Activated T-cell treated with anti-CD3 and anti-CD28 coated beads, Interleukin-2, amount 50 U/mL, for 4 hours (primary cell): ENCODE measurements around the gene CCDC149. TPM values are rescaled to one million over a fixed set of nuclear protein-coding genes. Genes with fewer than 3 reads are reported as not detected.
"Not testable (repeated sequence)": the region's sequence is repeated elsewhere in the genome, so short reads cannot be mapped to it uniquely, and the experiment has no call there.

Experiments used
- ATAC-seq, 2 donors: fragments of 200-7000 bp; cut with Tn5 transposase; one replicate each; pipeline ENCODE4 v1.10.0; 2021
- DNase-seq: peaks from one replicate; pipeline ENCODE4 v3.0.0-alpha.2; 2020
- H3K27me3 Mint-ChIP-seq: one replicate; pipeline ENCODE4 v1.8.0; 2021; ENCODE audit warnings: low read depth, mixed read lengths
- H3K36me3 Mint-ChIP-seq: one replicate; pipeline ENCODE4 v1.8.0; 2022; ENCODE audit warnings: mixed read lengths; ENCODE audit not compliant: insufficient read depth
- H3K4me1 Mint-ChIP-seq: one replicate; pipeline ENCODE4 v1.8.0; 2021; ENCODE audit warnings: low read depth, mixed read lengths
- H3K4me3 Mint-ChIP-seq: one replicate; pipeline ENCODE4 v1.8.0; 2021; ENCODE audit warnings: mild to moderate bottlenecking, moderate library complexity, mixed read lengths
- H3K9me3 Mint-ChIP-seq: one replicate; pipeline ENCODE4 v1.8.0; 2021; ENCODE audit warnings: mixed read lengths
- total RNA-seq, 3 donors: library from RNA; stranded (reverse); gene quantifications; one replicate each; pipeline ENCODE4 v1.2.1, GENCODE V29; 2021

The CCDC149 gene
- total RNA-seq, 3 donors from 2014 or later = not detected

- ATAC-seq = no peak
- no peak for DNase-seq
- H3K36me3 Mint-ChIP-seq = no peaks in the 10 kb centered on the region
- no peak overlapping the region for H3K4me3 Mint-ChIP-seq
- peaks cover 6% of the 10 kb centered on the region for H3K27me3 Mint-ChIP-seq
- H3K4me1 Mint-ChIP-seq = no peaks in the 10 kb centered on the region
- H3K9me3 Mint-ChIP-seq = no peaks in the 10 kb centered on the region
Observed at GRCh38 chr4:24927049-24927448, 14.2 kb upstream of the CCDC149 start.

GRCh38 chr4:24924309-24924781 lies 11.5 kb upstream of the CCDC149 start:
- Mint-ChIP-seq H3K36me3 (no peaks in the 10 kb centered on the region), H3K27me3 (peaks cover 6% of the 10 kb centered on the region), H3K9me3 (peaks cover 3% of the 10 kb centered on the region), H3K4me1 (no peaks in the 10 kb centered on the region), H3K4me3 (no peak overlapping the region)
- DNase-seq (no peak), ATAC-seq (no peak)

GRCh38 chr4:24923550-24923949 lies 10.7 kb upstream of the CCDC149 start:
- peaks cover 6% of the 10 kb centered on the region for H3K27me3 Mint-ChIP-seq
- peaks cover 5% of the 10 kb centered on the region for H3K9me3 Mint-ChIP-seq
- no peaks in the 10 kb centered on the region for H3K36me3 Mint-ChIP-seq
- no peaks in the 10 kb centered on the region for H3K4me1 Mint-ChIP-seq
- ATAC-seq = no peak
- no peak overlapping the region for H3K4me3 Mint-ChIP-seq
- no peak for DNase-seq

DNA sequence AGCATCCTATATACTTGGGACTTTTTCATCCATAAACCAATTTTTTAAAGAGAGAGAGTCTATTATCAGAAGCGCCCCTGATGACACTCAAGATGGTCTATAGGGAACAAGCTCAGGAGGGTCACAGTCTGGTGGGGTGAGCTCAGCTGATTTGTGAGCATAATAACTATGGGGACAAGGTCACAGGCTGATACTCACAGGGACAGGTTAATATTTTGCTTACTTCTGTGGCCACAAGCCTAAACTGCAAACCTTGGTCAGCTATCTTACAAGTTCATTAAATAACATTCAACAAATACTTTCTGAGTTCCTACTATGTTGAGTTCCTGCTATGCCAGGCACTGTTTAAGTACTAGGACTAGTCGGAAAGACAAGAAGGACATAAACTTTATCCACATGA lies 10.2 kb upstream of the CCDC149 start:
- no peak for ATAC-seq

DNA sequence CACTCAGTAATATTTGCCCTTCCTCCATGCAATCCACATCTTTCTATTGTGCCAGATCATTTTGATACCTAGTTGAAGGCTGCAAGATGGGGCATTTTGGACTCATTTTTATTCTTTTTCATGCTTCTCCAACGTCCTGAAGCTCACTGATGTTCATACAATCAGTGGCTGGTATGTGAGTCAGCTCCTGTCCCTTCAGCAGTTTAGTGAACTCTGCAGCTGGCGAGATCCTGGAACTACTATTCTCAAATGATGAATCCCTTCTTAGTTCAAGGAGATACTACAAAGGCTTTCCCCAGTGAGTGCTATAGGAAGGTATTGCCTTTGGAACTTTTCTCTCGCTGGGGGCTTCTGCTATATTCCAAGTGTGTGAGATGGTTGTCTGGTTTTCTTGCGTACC lies 9.6 kb upstream of the CCDC149 start:
- Mint-ChIP-seq H3K4me1 (no peaks in the 10 kb centered on the region), H3K4me3 (no peak overlapping the region), H3K27me3 (peaks cover 6% of the 10 kb centered on the region), H3K9me3 (peaks cover 5% of the 10 kb centered on the region), H3K36me3 (no peaks in the 10 kb centered on the region)
- DNase-seq (no peak), ATAC-seq (no peak)

More for the DNA sequence above, 10.2 kb upstream of the CCDC149 start:
- DNase-seq = no peak
- peaks cover 6% of the 10 kb centered on the region for H3K27me3 Mint-ChIP-seq
- peaks cover 5% of the 10 kb centered on the region for H3K9me3 Mint-ChIP-seq
- H3K4me1 Mint-ChIP-seq = no peaks in the 10 kb centered on the region
- H3K4me3 Mint-ChIP-seq = no peak overlapping the region
- H3K36me3 Mint-ChIP-seq = no peaks in the 10 kb centered on the region

- peaks cover 6% of the 10 kb centered on the region for H3K27me3 Mint-ChIP-seq
- H3K4me1 Mint-ChIP-seq = no peaks in the 10 kb centered on the region
- no peak overlapping the region for H3K4me3 Mint-ChIP-seq
- no peaks in the 10 kb centered on the region for H3K36me3 Mint-ChIP-seq
- ATAC-seq (no peak), DNase-seq (no peak)
- peaks cover 5% of the 10 kb centered on the region for H3K9me3 Mint-ChIP-seq
Observed at GRCh38 chr4:24921491-24921890, 8.6 kb upstream of the CCDC149 start.

- no peak overlapping the region for H3K4me3 Mint-ChIP-seq
- DNase-seq (no peak), ATAC-seq (no peak)
- peaks cover 5% of the 10 kb centered on the region for H3K9me3 Mint-ChIP-seq
- H3K4me1 Mint-ChIP-seq = no peaks in the 10 kb centered on the region
- H3K36me3 Mint-ChIP-seq = no peaks in the 10 kb centered on the region
- peaks cover 9% of the 10 kb centered on the region for H3K27me3 Mint-ChIP-seq
Observed at GRCh38 chr4:24920008-24920407, 7.2 kb upstream of the CCDC149 start.

- no peak for DNase-seq
- no peak for ATAC-seq
- Mint-ChIP-seq H3K36me3 (no peaks in the 10 kb centered on the region), H3K9me3 (peaks cover 5% of the 10 kb centered on the region), H3K27me3 (peaks cover 21% of the 10 kb centered on the region), H3K4me1 (peaks cover 2% of the 10 kb centered on the region), H3K4me3 (no peak overlapping the region)
Observed at GRCh38 chr4:24917076-24917856, 4.4 kb upstream of the CCDC149 start.

- ATAC-seq = no peak
- H3K4me1 Mint-ChIP-seq = peaks cover 2% of the 10 kb centered on the region
- DNase-seq = no peak
- peaks cover 33% of the 10 kb centered on the region for H3K27me3 Mint-ChIP-seq
- no peak overlapping the region for H3K4me3 Mint-ChIP-seq
- H3K36me3 Mint-ChIP-seq = no peaks in the 10 kb centered on the region
- peaks cover 5% of the 10 kb centered on the region for H3K9me3 Mint-ChIP-seq
Observed at GRCh38 chr4:24915121-24915922, 2.5 kb upstream of the CCDC149 start.

GRCh38 chr4:24914460-24914859 lies 1.6 kb upstream of the CCDC149 start:
- peaks cover 2% of the 10 kb centered on the region for H3K4me1 Mint-ChIP-seq
- H3K4me3 Mint-ChIP-seq = no peak overlapping the region
- H3K27me3 Mint-ChIP-seq = peaks cover 40% of the 10 kb centered on the region
- ATAC-seq = no peak
- H3K36me3 Mint-ChIP-seq = no peaks in the 10 kb centered on the region
- no peak for DNase-seq
- H3K9me3 Mint-ChIP-seq = peaks cover 11% of the 10 kb centered on the region

- H3K36me3 Mint-ChIP-seq = no peaks in the 10 kb centered on the region
- no peak overlapping the region for H3K4me3 Mint-ChIP-seq
- H3K4me1 Mint-ChIP-seq = peaks cover 2% of the 10 kb centered on the region
- no peak for ATAC-seq
- peaks cover 8% of the 10 kb centered on the region for H3K9me3 Mint-ChIP-seq
- DNase-seq = no peak
- H3K27me3 Mint-ChIP-seq = peaks cover 40% of the 10 kb centered on the region
Observed at GRCh38 chr4:24913119-24913485, 260 bp upstream of the CCDC149 start.

DNA sequence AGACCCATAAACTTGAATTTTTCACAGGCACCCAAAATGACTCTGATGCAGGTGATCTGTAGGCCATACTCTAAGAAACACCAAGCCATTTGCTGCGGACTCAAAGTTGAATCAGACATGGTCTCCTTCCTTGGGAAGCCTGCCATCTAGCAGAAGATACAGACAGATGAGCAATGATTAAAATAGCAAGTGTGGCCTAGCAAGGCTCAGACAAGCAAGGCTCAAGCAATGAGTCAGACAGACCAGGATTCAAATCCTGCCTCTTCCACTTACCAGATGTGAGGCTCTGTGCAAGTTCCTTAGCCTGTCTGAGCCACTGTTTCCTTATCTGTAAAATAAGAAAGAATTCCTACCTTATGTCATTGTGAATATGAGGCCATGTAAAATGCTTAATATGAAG lies 2.3 kb downstream of the CCDC149 start:
- no peak for DNase-seq
- H3K36me3 Mint-ChIP-seq = no peaks in the 10 kb centered on the region
- no peak overlapping the region for H3K4me3 Mint-ChIP-seq
- H3K9me3 Mint-ChIP-seq = peaks cover 8% of the 10 kb centered on the region
- H3K27me3 Mint-ChIP-seq = peaks cover 37% of the 10 kb centered on the region
- ATAC-seq = no peak
- H3K4me1 Mint-ChIP-seq = peaks cover 2% of the 10 kb centered on the region

DNA sequence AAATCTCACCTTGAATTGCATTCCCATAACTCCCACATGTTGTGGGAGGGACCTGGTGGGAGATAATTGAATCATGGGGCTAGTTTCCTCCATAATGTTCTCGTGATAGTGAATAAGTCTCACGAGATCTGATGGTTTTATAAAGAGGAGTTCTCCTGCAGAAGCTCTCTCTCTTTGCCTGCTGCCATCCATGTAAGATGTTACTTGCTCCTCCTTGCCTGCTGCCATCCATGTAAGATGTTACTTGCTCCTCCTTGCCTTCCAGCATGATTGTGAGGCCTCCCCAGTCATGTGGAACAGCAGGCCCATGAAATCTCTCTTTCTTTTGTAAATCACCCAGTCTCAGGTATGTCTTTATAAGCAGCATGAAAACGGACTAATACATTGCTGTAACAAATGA lies 3.2 kb downstream of the CCDC149 start:
- not testable (repeated sequence) for H3K4me1 Mint-ChIP-seq, H3K36me3 Mint-ChIP-seq, H3K4me3 Mint-ChIP-seq, DNase-seq, H3K9me3 Mint-ChIP-seq, ATAC-seq
- peaks cover 34% of the 10 kb centered on the region for H3K27me3 Mint-ChIP-seq

- no peaks in the 10 kb centered on the region for H3K36me3 Mint-ChIP-seq
- ATAC-seq (no peak), DNase-seq (no peak)
- H3K27me3 Mint-ChIP-seq = no peaks in the 10 kb centered on the region
- H3K9me3 Mint-ChIP-seq = no peaks in the 10 kb centered on the region
- H3K4me3 Mint-ChIP-seq = no peak overlapping the region
- H3K4me1 Mint-ChIP-seq = no peaks in the 10 kb centered on the region
Observed at GRCh38 chr4:24897639-24898038, 15.2 kb downstream of the CCDC149 start.

DNA sequence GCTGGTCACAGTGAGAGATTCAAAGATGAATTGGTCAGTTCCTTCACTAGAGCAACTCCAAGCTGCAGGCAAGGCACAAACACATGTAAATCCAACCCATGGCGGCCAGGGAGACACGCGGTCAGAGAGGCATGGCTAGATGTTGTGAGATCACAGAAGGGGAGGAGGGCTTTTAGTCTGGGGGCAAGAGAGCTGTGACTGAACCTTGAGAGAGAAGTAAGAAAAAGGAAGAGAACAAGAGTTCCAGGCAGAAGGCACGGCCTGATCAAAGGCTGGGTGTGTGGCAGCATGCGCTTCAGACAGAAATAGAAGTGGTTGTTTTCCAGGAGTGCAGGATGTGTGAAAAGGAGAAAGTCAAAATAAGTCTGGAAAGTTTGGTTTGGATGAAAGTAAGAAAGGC lies 15.9 kb downstream of the CCDC149 start:
- Mint-ChIP-seq H3K9me3 (no peaks in the 10 kb centered on the region), H3K27me3 (no peaks in the 10 kb centered on the region), H3K4me3 (no peak overlapping the region), H3K36me3 (no peaks in the 10 kb centered on the region), H3K4me1 (no peaks in the 10 kb centered on the region)
- ATAC-seq (no peak), DNase-seq (no peak)
